ENCODE results near the gene NF2. TPM values are rescaled to one million over a fixed set of nuclear protein-coding genes. Genes with fewer than 3 reads are reported as not detected.

NF2 gene
- total RNA-seq, 1 experiment from 2014 or later, result 113 TPM

DNA sequence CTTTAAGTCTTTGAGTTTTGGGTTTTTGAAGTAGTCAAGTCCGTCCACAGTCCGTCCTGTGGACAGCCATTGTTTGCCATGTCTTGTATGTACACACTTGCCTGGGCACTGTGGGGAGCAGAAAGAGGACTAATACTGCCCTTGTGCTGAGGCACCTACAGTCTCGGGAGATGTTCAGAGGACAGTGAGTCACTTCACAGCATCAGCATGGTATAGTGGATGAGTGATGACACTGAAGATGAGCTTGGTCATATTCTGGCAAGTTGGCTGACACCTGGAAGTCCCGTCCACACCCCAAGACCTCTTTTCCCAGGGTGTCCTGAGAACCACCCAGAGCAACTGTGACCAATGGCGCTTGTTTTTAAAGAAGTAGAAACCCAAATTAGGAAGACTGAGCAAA is 29.2 kb downstream of the NF2 start:
- no TSS peak for BruUV-seq (replicated peaks)
- no peaks in the 10 kb centered on the region for H3K27me3 ChIP-seq (ENCODE audit: low read length)
- H3K4me1 ChIP-seq (ENCODE audit: insufficient read depth, low read length), result peaks cover 67% of the 10 kb centered on the region
- H3K9me3 ChIP-seq (ENCODE audit: low read length), result no peaks in the 10 kb centered on the region
- H3K4me2 ChIP-seq (ENCODE audit: low read length), result no peak overlapping the region
- no peak overlapping the region for H3K4me3 ChIP-seq (ENCODE audit: low read length)
- H3K9ac ChIP-seq (ENCODE audit: low read length), result no peak overlapping the region
- ChIA-PET POLR2A (ENCODE audit: unreplicated experiment) (no interaction called here), CTCF (no interaction called here)
- TF ChIP-seq EZH2 (IDR thresholded peaks at IDR 0.05; ENCODE audit: low read length, unreplicated experiment) (no peak), EZH2phosphoT487 (IDR thresholded peaks at IDR 0.05; ENCODE audit: borderline replicate concordance, low read length) (no peak)
- TF ChIP-seq, protein P1, sequence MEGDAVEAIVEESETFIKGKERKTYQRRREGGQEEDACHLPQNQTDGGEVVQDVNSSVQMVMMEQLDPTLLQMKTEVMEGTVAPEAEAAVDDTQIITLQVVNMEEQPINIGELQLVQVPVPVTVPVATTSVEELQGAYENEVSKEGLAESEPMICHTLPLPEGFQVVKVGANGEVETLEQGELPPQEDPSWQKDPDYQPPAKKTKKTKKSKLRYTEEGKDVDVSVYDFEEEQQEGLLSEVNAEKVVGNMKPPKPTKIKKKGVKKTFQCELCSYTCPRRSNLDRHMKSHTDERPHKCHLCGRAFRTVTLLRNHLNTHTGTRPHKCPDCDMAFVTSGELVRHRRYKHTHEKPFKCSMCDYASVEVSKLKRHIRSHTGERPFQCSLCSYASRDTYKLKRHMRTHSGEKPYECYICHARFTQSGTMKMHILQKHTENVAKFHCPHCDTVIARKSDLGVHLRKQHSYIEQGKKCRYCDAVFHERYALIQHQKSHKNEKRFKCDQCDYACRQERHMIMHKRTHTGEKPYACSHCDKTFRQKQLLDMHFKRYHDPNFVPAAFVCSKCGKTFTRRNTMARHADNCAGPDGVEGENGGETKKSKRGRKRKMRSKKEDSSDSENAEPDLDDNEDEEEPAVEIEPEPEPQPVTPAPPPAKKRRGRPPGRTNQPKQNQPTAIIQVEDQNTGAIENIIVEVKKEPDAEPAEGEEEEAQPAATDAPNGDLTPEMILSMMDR (conservative IDR thresholded peaks at IDR 0.05; ENCODE audit: low read depth, low read length), result no peak
- H2AFZ ChIP-seq (ENCODE audit: low read length), result no peak overlapping the region
- peak overlapping the region; percentile 89 for H3K27ac ChIP-seq (ENCODE audit: low read length)
- no peak for ATAC-seq
- no peaks in the 10 kb centered on the region for H3K9me2 ChIP-seq (replicated peaks; ENCODE audit: low read length)
- peaks cover 22% of the 10 kb centered on the region; the same call in 1 of the 2 replicates for H3K36me3 ChIP-seq (ENCODE audit: low read depth, low read length)
- no peak for DNase-seq
- intact Hi-C loops (cut with micrococcal nuclease), result no loop called here
- H3K79me2 ChIP-seq (ENCODE audit: low read length), result peaks cover 100% of the 10 kb centered on the region
- H4K20me1 ChIP-seq (ENCODE audit: low read length), result no peaks in the 10 kb centered on the region
- H3F3A ChIP-seq (ENCODE audit: low read length, unreplicated experiment), result peaks cover 15% of the 10 kb centered on the region

DNA sequence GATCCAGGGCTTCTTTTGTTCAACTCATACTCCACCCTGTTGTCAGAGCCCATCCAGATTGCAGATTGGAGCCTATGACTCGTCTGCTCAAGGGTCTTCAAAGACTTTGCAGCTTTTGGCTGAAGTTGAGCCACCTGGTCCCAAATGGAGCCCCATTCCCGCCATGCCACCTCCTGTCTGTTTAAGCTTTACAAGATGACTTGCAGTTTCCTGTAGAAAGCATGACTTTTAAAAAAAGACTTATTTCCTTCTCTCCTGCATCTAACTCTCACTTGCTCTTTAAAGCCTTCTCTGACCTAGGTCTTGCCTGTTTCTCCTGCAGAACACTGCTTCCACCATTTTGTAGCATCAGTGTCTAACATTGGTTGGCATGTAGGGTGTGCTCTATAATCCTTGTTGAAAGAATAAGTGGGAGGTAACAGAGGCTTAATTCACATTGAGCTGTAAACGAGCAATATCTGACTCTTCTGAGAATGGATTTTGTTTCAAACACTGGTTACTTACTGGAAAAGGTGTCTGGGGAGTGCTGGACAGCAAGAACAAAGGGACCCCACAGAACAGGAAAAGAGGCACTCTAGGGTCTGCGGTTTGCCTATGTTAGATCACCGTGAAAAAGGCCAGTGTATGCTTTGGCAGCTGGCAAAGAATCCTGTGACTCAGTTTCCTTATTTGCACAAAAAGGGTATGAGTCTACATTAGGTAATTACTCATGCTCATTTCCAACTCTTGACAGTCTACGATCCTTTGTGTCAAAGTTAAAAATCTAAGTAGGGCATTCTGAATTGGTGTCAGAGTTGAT is 30.3 kb downstream of the NF2 start:
- Histone ChIP-seq H3K27me3 (ENCODE audit: low read length) (no peaks in the 10 kb centered on the region), H4K20me1 (ENCODE audit: low read length) (no peaks in the 10 kb centered on the region), H3K4me2 (ENCODE audit: low read length) (peak overlapping the region; percentile 60), H3K4me3 (ENCODE audit: low read length) (no peak overlapping the region), H2AFZ (ENCODE audit: low read length) (no peak overlapping the region), H3K9ac (ENCODE audit: low read length) (peak overlapping the region; percentile 36), H3K27ac (ENCODE audit: low read length) (peak overlapping the region; percentile 89), H3K9me2 (replicated peaks; ENCODE audit: low read length) (no peaks in the 10 kb centered on the region), H3F3A (ENCODE audit: low read length, unreplicated experiment) (peaks cover 15% of the 10 kb centered on the region), H3K79me2 (ENCODE audit: low read length) (peaks cover 99% of the 10 kb centered on the region), H3K9me3 (ENCODE audit: low read length) (no peaks in the 10 kb centered on the region), H3K36me3 (ENCODE audit: low read depth, low read length) (peaks cover 26% of the 10 kb centered on the region; the same call in 1 of the 2 replicates), H3K4me1 (ENCODE audit: insufficient read depth, low read length) (peaks cover 60% of the 10 kb centered on the region)
- ATAC-seq (peak; percentile 66), DNase-seq (peak; percentile 75)
- TF ChIP-seq EZH2 (IDR thresholded peaks at IDR 0.05; ENCODE audit: low read length, unreplicated experiment) (no peak), EZH2phosphoT487 (IDR thresholded peaks at IDR 0.05; ENCODE audit: borderline replicate concordance, low read length) (no peak)
- TF ChIP-seq, protein P1 (conservative IDR thresholded peaks at IDR 0.05; ENCODE audit: low read depth, low read length), result no peak
- BruUV-seq (replicated peaks), result no TSS peak
- ChIA-PET POLR2A (ENCODE audit: unreplicated experiment) (no interaction called here), CTCF (no interaction called here)
- intact Hi-C loops (cut with micrococcal nuclease), result loop anchor here (2.0 kb wide), 1 partner anchor 455 kb away; no protein-coding TSS in a partner anchor

DNA sequence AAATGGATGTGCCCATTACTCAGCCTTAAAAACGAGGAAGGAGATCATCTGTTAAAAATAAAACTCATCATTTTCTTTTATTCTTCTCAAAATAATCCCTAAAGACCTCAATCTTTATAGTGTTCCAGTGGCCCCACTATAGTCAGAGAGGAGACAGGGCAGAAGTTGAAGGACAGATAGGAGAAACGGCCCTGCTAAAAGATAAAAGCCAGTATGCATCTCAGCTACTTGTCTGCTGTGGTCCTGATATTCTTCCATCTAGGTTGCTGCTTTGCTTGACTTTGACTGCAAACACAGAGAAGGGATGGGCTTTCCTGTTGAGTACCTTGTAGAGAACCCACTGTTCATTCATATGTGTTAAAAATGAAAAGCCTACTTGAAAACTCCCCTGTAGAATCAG is 31.4 kb downstream of the NF2 start:
- Histone ChIP-seq H3K9me2 (replicated peaks; ENCODE audit: low read length) (no peaks in the 10 kb centered on the region), H3K27ac (ENCODE audit: low read length) (peak overlapping the region; percentile 89), H4K20me1 (ENCODE audit: low read length) (no peaks in the 10 kb centered on the region), H2AFZ (ENCODE audit: low read length) (no peak overlapping the region), H3K9me3 (ENCODE audit: low read length) (no peaks in the 10 kb centered on the region), H3K27me3 (ENCODE audit: low read length) (no peaks in the 10 kb centered on the region), H3F3A (ENCODE audit: low read length, unreplicated experiment) (peaks cover 15% of the 10 kb centered on the region), H3K36me3 (ENCODE audit: low read depth, low read length) (peaks cover 33% of the 10 kb centered on the region), H3K4me3 (ENCODE audit: low read length) (no peak overlapping the region), H3K79me2 (ENCODE audit: low read length) (peaks cover 94% of the 10 kb centered on the region), H3K9ac (ENCODE audit: low read length) (no peak overlapping the region), H3K4me1 (ENCODE audit: insufficient read depth, low read length) (peaks cover 48% of the 10 kb centered on the region), H3K4me2 (ENCODE audit: low read length) (peak overlapping the region; percentile 60)
- ATAC-seq (no peak), DNase-seq (no peak)
- ChIA-PET CTCF (no interaction called here), POLR2A (ENCODE audit: unreplicated experiment) (no interaction called here)
- intact Hi-C loops (cut with micrococcal nuclease), result loop anchor here (2.0 kb wide), 1 partner anchor 454 kb away; no protein-coding TSS in a partner anchor
- BruUV-seq (replicated peaks), result no TSS peak
- TF ChIP-seq, protein P1 (conservative IDR thresholded peaks at IDR 0.05; ENCODE audit: low read depth, low read length), result no peak
- TF ChIP-seq EZH2 (IDR thresholded peaks at IDR 0.05; ENCODE audit: low read length, unreplicated experiment) (no peak), EZH2phosphoT487 (IDR thresholded peaks at IDR 0.05; ENCODE audit: borderline replicate concordance, low read length) (no peak)
